Fibroblast of lung (primary cell): ENCODE results near the gene IFT22. TPM values are rescaled to one million over a fixed set of nuclear protein-coding genes. Genes with fewer than 3 reads are reported as not detected.
"Not testable (repeated sequence)": the region's sequence is repeated elsewhere in the genome, so short reads cannot be mapped to it uniquely, and the experiment has no call there.

ENCODE experiments used
- DNase-seq, 2 donors: peaks; one replicate each; pipeline versions ENCODE4 v3.0.0 to v3.0.0-alpha.2; 2010; ENCODE audit warnings: low read depth in 2 of 2
- H2AFZ ChIP-seq: 2 replicates; pipeline ENCODE4 v1.5.1; 2012; ENCODE audit warnings: low read length, control low read depth, inconsistent platforms
- H3K27ac ChIP-seq: 2 replicates; pipeline ENCODE4 v1.5.1; 2011; ENCODE audit warnings: low read length, control low read depth; ENCODE audit not compliant: insufficient read depth
- H3K27me3 ChIP-seq: 2 replicates; pipeline ENCODE4 v1.5.1; 2011; ENCODE audit warnings: mild to moderate bottlenecking, low read length; ENCODE audit not compliant: control insufficient read depth, insufficient read depth
- H3K36me3 ChIP-seq: 2 replicates; pipeline ENCODE4 v1.5.1; 2011; ENCODE audit warnings: low read length; ENCODE audit not compliant: control insufficient read depth, insufficient read depth
- H3K4me1 ChIP-seq: 2 replicates; pipeline ENCODE4 v1.5.1; 2011; ENCODE audit warnings: low read length; ENCODE audit not compliant: control insufficient read depth, insufficient read depth; ENCODE audit errors: extremely low read depth
- H3K4me2 ChIP-seq: 2 replicates; pipeline ENCODE4 v1.5.1; 2011; ENCODE audit warnings: low read length, control low read depth; ENCODE audit not compliant: insufficient read depth; ENCODE audit errors: extremely low read depth
- H3K4me3 ChIP-seq, 4 experiments: fragments of 200-600 bp in 1 of 4; sonication (generic) in 1 of 4; replicated peaks in 1 of 4; 2 replicates each; pipeline ENCODE4 v1.5.1; 2011 to 2016; ENCODE audit warnings: low read length in 4 of 4, low read depth in 3 of 4, mild to moderate bottlenecking in 3 of 4, control low read depth in 2 of 4, inconsistent platforms in 1 of 4, mixed read lengths in 1 of 4; ENCODE audit not compliant: insufficient read depth in 1 of 4; ENCODE audit errors: control extremely low read depth in 1 of 4
- H3K79me2 ChIP-seq: 2 replicates; pipeline ENCODE4 v1.5.1; 2012; ENCODE audit warnings: mild to moderate bottlenecking, low read length, inconsistent platforms; ENCODE audit not compliant: control insufficient read depth, insufficient read depth
- H3K9ac ChIP-seq: 2 replicates; pipeline ENCODE4 v1.5.1; 2011; ENCODE audit warnings: mild to moderate bottlenecking, low read length, control low read depth; ENCODE audit not compliant: insufficient read depth
- H3K9me3 ChIP-seq: 2 replicates; pipeline ENCODE4 v1.5.1; 2012; ENCODE audit warnings: low read depth, low read length; ENCODE audit not compliant: control insufficient read depth, insufficient read depth
- H4K20me1 ChIP-seq: 2 replicates; pipeline ENCODE4 v1.5.1; 2011; ENCODE audit warnings: low read length; ENCODE audit not compliant: control insufficient read depth, insufficient read depth; ENCODE audit errors: extremely low read depth
- EZH2 ChIP-seq: IDR thresholded peaks from 2 replicates; pipeline ENCODE4 v1.5.1; 2012; ENCODE audit warnings: low read length, control low read depth, mild to moderate bottlenecking; ENCODE audit errors: missing control alignments
- polyA plus RNA-seq, 2 donors: library from polyadenylated mRNA; depleted of rRNA in 1 of 2; stranded (reverse) in 1 of 2; unstranded in 1 of 2; fragments of >200 nt; gene quantifications; 2 replicates each; pipeline ENCODE4 v1.2.1, GENCODE V29; 2011 to 2012; ENCODE audit warnings: missing spikeins in 1 of 2
- total RNA-seq: library from RNA; depleted of rRNA; stranded (reverse); fragments of >200 nt; gene quantifications from 2 replicates; pipeline ENCODE4 v1.2.1, GENCODE V29; 2014
- TF ChIP-seq, protein P1 (sequence below), 2 donors: IDR thresholded peaks in 1 of 2; conservative IDR thresholded peaks in 1 of 2; 1 replicate in 1 of 2; 2 replicates in 1 of 2; pipeline ENCODE4 v1.5.1; 2011 to 2012; ENCODE audit warnings: low read length in 2 of 2, control low read depth in 1 of 2, inconsistent platforms in 1 of 2, low read depth in 1 of 2, mild to moderate bottlenecking in 1 of 2

IFT22 gene
- total and polyA plus RNA-seq, 2 donors (not counting 1 experiment from before 2014, with no cell fraction given): 19.8 to 34.2 TPM

DNA sequence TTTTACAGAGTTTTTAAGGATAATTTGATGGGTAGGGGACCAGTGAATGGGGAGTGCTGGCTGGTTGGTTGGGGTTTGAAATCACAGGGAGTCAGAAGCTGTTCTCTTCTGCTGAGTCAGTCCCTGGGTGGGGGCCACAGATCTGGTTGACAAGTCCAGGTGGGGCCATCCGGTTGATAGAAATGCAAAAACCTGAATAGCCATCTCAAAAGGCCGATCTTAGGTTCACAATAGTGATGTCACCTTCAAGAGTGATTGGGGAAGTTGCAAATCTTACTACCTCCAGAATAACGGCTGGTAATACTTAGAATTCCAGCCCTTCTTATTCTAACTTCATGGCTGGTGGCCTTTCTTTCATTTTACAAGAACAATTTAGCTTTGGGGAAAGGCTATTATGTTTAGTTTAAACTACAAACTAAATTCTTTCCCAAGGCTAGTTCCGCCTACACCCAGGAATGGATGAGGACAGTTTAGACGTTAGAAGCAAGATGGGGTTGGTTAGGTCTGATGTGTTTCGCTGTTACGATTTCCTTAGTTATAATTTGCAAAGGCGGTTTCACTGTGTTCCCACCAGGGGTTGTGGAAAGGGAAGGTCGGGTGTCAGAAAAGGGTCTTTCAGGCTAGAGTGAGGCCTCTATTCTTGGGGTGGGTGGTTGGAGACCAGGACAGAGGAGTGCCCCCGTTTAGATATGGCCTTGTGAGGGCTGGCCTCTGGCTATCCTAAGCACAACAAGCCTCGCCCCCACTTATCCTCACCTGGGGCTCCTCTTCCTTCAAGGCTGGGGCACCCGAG, 27.4 kb downstream of the IFT22 start:
- H3K27ac ChIP-seq: no peak overlapping the region
- H3K79me2 ChIP-seq: no peaks in the 10 kb centered on the region
- no peak overlapping the region for H3K9ac ChIP-seq
- H4K20me1 ChIP-seq: no peaks in the 10 kb centered on the region
- H3K9me3 ChIP-seq: no peaks in the 10 kb centered on the region
- TF ChIP-seq EZH2: no peak
- TF ChIP-seq, protein P1, sequence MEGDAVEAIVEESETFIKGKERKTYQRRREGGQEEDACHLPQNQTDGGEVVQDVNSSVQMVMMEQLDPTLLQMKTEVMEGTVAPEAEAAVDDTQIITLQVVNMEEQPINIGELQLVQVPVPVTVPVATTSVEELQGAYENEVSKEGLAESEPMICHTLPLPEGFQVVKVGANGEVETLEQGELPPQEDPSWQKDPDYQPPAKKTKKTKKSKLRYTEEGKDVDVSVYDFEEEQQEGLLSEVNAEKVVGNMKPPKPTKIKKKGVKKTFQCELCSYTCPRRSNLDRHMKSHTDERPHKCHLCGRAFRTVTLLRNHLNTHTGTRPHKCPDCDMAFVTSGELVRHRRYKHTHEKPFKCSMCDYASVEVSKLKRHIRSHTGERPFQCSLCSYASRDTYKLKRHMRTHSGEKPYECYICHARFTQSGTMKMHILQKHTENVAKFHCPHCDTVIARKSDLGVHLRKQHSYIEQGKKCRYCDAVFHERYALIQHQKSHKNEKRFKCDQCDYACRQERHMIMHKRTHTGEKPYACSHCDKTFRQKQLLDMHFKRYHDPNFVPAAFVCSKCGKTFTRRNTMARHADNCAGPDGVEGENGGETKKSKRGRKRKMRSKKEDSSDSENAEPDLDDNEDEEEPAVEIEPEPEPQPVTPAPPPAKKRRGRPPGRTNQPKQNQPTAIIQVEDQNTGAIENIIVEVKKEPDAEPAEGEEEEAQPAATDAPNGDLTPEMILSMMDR (conservative IDR thresholded peaks at IDR 0.05 in 1 of 2, IDR thresholded peaks at IDR 0.05 in 1 of 2; ENCODE audit: low read depth in 1 of 2, low read length in 2 of 2): no peak
- H3K4me1 ChIP-seq: no peaks in the 10 kb centered on the region
- H3K4me2 ChIP-seq: no peak overlapping the region
- DNase-seq: no peak
- H2AFZ ChIP-seq: no peak overlapping the region
- peaks cover 11% of the 10 kb centered on the region for H3K27me3 ChIP-seq
- H3K4me3 ChIP-seq: no peak overlapping the region
- no peaks in the 10 kb centered on the region for H3K36me3 ChIP-seq

DNA sequence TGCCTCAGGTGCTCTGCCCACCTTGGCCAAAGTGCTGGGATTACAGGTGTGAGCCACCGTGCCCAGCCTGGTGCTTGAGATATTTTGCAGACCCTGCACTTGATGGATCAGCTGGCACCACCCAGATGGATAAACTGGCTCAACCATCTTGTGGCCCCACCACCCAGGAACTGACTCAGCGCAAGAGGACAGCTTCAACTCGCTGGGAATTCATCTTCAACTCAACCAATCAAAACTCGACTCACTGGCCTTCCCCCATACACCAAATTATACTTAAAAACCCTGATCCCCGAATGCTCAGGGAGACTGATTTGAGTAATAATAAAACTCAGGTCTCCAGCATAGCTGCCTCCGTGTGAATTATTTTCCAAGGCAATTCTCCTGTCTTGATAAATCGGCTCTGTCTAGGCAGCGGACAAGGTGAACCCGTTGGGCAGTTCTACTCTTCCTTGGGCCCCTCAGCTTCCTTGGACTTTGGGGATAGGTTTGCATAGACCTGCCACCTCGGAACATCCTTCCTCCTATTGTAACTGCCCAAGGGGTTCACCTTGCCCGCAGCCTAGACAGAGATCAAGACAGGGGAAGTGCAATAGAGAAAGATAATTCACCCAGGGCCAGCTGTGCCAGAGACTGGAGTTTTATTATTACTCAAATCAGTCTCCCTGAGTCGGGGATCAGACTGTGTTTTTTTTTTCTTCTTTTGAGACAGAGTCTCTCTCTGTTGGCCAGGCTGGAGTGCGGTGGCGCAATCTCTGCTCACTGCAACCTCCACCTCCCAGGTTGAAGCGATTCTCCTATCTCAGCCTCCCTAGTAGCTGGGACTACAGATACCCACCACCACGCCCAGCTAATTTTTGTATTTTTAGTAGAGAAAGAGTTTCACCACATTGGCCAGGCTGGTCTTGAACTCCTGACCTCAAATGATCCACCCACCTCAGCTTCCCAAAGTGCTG, 28.3 kb downstream of the IFT22 start:
- H2AFZ ChIP-seq, H3K4me1 ChIP-seq, H4K20me1 ChIP-seq, H3K4me3 ChIP-seq, H3K4me2 ChIP-seq, H3K9me3 ChIP-seq, H3K27ac ChIP-seq, H3K36me3 ChIP-seq, DNase-seq, H3K9ac ChIP-seq, H3K79me2 ChIP-seq: not testable (repeated sequence)
- peaks cover 11% of the 10 kb centered on the region for H3K27me3 ChIP-seq

GRCh38 chr7:101292566-101292965, 29.0 kb downstream of the IFT22 start:
- not testable (repeated sequence) for DNase-seq, H3K36me3 ChIP-seq, H3K79me2 ChIP-seq, H3K4me2 ChIP-seq, H3K4me3 ChIP-seq, H4K20me1 ChIP-seq, H3K4me1 ChIP-seq, H2AFZ ChIP-seq, H3K9ac ChIP-seq, H3K9me3 ChIP-seq, H3K27ac ChIP-seq
- peaks cover 11% of the 10 kb centered on the region for H3K27me3 ChIP-seq
